Body of pancreas (tissue), 4 donors: Measurements from ENCODE around the gene HELT. TPM values are rescaled to one million over a fixed set of nuclear protein-coding genes. Genes with fewer than 3 reads are reported as not detected.

ENCODE experiments used
- ATAC-seq: fragments of 150-250 bp; one replicate; pipeline ENCODE4 v1.9.1; 2016
- DNase-seq, 4 donors: peaks; one replicate each; pipeline ENCODE4 v3.0.0-alpha.2; 2019
- H3K27ac ChIP-seq, 4 donors: fragments of 200-600 bp; sonication (generic); 1 replicate in 3 of 4; 2 replicates in 1 of 4; pipeline versions ENCODE4 v1.5.1 to v1.6.1; 2016 to 2019; ENCODE audit warnings: mild to moderate bottlenecking in 1 of 4, mixed read lengths in 1 of 4, moderate library complexity in 1 of 4
- H3K27me3 ChIP-seq, 2 donors: fragments of 200-600 bp; sonication (generic); one replicate each; pipeline ENCODE4 v1.6.0; 2016; ENCODE audit warnings: mild to moderate bottlenecking in 1 of 2
- H3K36me3 ChIP-seq, 2 donors: fragments of 200-600 bp; sonication (generic); replicated peaks in 1 of 2; 2 replicates each; pipeline ENCODE4 v1.5.1; 2016; ENCODE audit warnings: low read depth in 2 of 2; ENCODE audit not compliant: insufficient read depth in 1 of 2
- H3K4me1 ChIP-seq: fragments of 200-600 bp; sonication (generic); one replicate; pipeline ENCODE4 v1.6.0; 2016
- H3K4me3 ChIP-seq, 2 donors: fragments of 200-600 bp; sonication (generic); 1 replicate in 1 of 2; 2 replicates in 1 of 2; pipeline ENCODE4 v1.5.1; 2016 to 2019
- H3K9me3 ChIP-seq, 3 donors: fragments of 200-600 bp; sonication (generic); 1 replicate in 2 of 3; 2 replicates in 1 of 3; pipeline ENCODE4 v1.5.1; 2016
- CTCF ChIP-seq, 7 experiments: fragments of 450-650 bp in 4 of 7; fragments of 200-600 bp in 3 of 7; sonication (generic) in 3 of 7; IDR thresholded peaks; one replicate each; pipeline ENCODE4 v1.5.1; 2016 to 2019; ENCODE audit warnings: antibody characterized with exemption in 7 of 7
- POLR2A ChIP-seq, 3 donors: fragments of 450-650 bp; IDR thresholded peaks; one replicate each; pipeline ENCODE4 v1.6.1; 2016; ENCODE audit warnings: antibody characterized with exemption in 3 of 3, mild to moderate bottlenecking in 2 of 3
- WGBS, 2 donors: methylation state at CpG; one replicate each; pipeline ENCODE4 v1.1.5; 2017; 5-methylcytosine and 5-hydroxymethylcytosine counted together
- intact Hi-C: fragments of 100-400 bp; cut with DNase I; formaldehyde crosslinking; loops from one replicate; pipeline ENCODE4 v1.15.1; 2023
- total RNA-seq, 2 donors: library from RNA; depleted of rRNA; stranded (reverse); fragments of >200 nt; gene quantifications; one replicate each; pipeline ENCODE4 v1.1.0, GENCODE V29; 2016

Gene HELT
- total RNA-seq, 2 donors from 2014 or later: not detected

GRCh38 chr4:185002784-185003183 is 15.5 kb upstream of the HELT start:
- Histone ChIP-seq H3K4me3 (no peak overlapping the region), H3K9me3 (no peaks in the 10 kb centered on the region), H3K27ac (no peak overlapping the region), H3K4me1 (peaks cover 15% of the 10 kb centered on the region), H3K27me3 (no peaks in the 10 kb centered on the region), H3K36me3 (no peaks in the 10 kb centered on the region)
- ATAC-seq: no peak
- TF ChIP-seq POLR2A (IDR thresholded peaks at IDR 0.05) (no peak), CTCF (IDR thresholded peaks at IDR 0.05) (no peak)
- intact Hi-C loops: no loop called here
- DNase-seq: no peak
- WGBS, 2 donors: 80 to 88% methylated on average over 11 of the region's 11 CpGs

- intact Hi-C loops: no loop called here
- no peak overlapping the region for H3K4me3 ChIP-seq
- H3K9me3 ChIP-seq: no peaks in the 10 kb centered on the region
- H3K27ac ChIP-seq: peak overlapping the region in 2 of 4 donors; percentile 67 to 77
- DNase-seq: no peak
- no peak for TF ChIP-seq POLR2A (IDR thresholded peaks at IDR 0.05)
- TF ChIP-seq CTCF (IDR thresholded peaks at IDR 0.05): no peak
- ATAC-seq: no peak
- WGBS, 2 donors: 90 to 92% methylated on average over 18 to 19 of the region's 19 CpGs
- no peaks in the 10 kb centered on the region for H3K36me3 ChIP-seq
- H3K27me3 ChIP-seq: no peaks in the 10 kb centered on the region
- H3K4me1 ChIP-seq: peaks cover 15% of the 10 kb centered on the region
Measured at GRCh38 chr4:185003596-185004351, 14.5 kb upstream of the HELT start.

GRCh38 chr4:185004562-185005218 is 13.6 kb upstream of the HELT start:
- peak overlapping the region; percentile 39 to 77 (median 54) for H3K27ac ChIP-seq
- DNase-seq: peak; percentile 21 to 66 (median 54)
- no peaks in the 10 kb centered on the region for H3K9me3 ChIP-seq
- no peaks in the 10 kb centered on the region for H3K27me3 ChIP-seq
- H3K36me3 ChIP-seq: no peaks in the 10 kb centered on the region
- peak in 2 of 3 donors; percentile 26 to 47 for TF ChIP-seq POLR2A (IDR thresholded peaks at IDR 0.05)
- no peak for TF ChIP-seq CTCF (IDR thresholded peaks at IDR 0.05)
- 11 to 19% methylated on average over 5 to 22 of the region's 22 CpGs for WGBS, 2 donors
- intact Hi-C loops: no loop called here
- H3K4me3 ChIP-seq: no peak overlapping the region
- peaks cover 15% of the 10 kb centered on the region for H3K4me1 ChIP-seq
- peak; percentile 71 for ATAC-seq

GRCh38 chr4:185005219-185005819 is 13.0 kb upstream of the HELT start:
- Histone ChIP-seq H3K27ac (peak overlapping the region; percentile 39 to 77 (median 54)), H3K36me3 (no peaks in the 10 kb centered on the region), H3K4me1 (peaks cover 15% of the 10 kb centered on the region), H3K27me3 (no peaks in the 10 kb centered on the region), H3K9me3 (no peaks in the 10 kb centered on the region), H3K4me3 (no peak overlapping the region)
- ATAC-seq: peak; percentile 92
- WGBS, 2 donors: 3 to 9% methylated on average over 9 to 22 of the region's 22 CpGs
- TF ChIP-seq CTCF (IDR thresholded peaks at IDR 0.05) (peak; percentile 85 to 98 (median 89)), POLR2A (IDR thresholded peaks at IDR 0.05) (no peak)
- intact Hi-C loops: no loop called here
- DNase-seq: peak; percentile 87 to 92 (median 88)
